IMR-90 (cell line): ENCODE measurements around the gene PCBP3. TPM values are rescaled to one million over a fixed set of nuclear protein-coding genes. Genes with fewer than 3 reads are reported as not detected.

Source experiments
- ATAC-seq: fragments of 200-7000 bp; cut with Tn5 transposase; 2 replicates; pipeline ENCODE4 v1.9.1; 2020; ENCODE audit warnings: low read depth, mild to moderate bottlenecking, moderate library complexity
- BruUV-seq: library from RNA; stranded (reverse); fragments of 400-500 nt; replicated peaks from 2 replicates; lab custom pipeline; 2021; lab: Mats Ljungman, UMichigan
- CTCF ChIA-PET: fragments of 300-600 bp; formaldehyde crosslinking; extraction: SDS; loops from one replicate; lab custom pipeline; 2021; ENCODE audit warnings: antibody characterized with exemption; lab: Yijun Ruan, JAX
- POLR2A ChIA-PET: fragments of 300-600 bp; sonication (Branson Sonifier 250); formaldehyde crosslinking; loops from one replicate; lab custom pipeline; 2022; ENCODE audit warnings: antibody characterized with exemption; ENCODE audit not compliant: unreplicated experiment; lab: Charles Lee
- DNase-seq: peaks from one replicate; pipeline ENCODE4 v3.0.0; 2013
- H2AFZ ChIP-seq: replicated peaks from 2 replicates; pipeline ENCODE3; 2013; ENCODE audit warnings: low read length, mild to moderate bottlenecking; ENCODE audit not compliant: poor library complexity
- H2AK5ac ChIP-seq: 2 replicates; pipeline ENCODE4 v1.6.1; 2013; ENCODE audit warnings: low read depth, low read length, inconsistent platforms
- H2AK9ac ChIP-seq: replicated peaks from 2 replicates; pipeline ENCODE3; 2013; ENCODE audit warnings: mild to moderate bottlenecking, low read depth, low read length, moderate library complexity; ENCODE audit not compliant: poor library complexity
- H2BK120ac ChIP-seq: 2 replicates; pipeline ENCODE4 v1.6.1; 2013; ENCODE audit warnings: low read depth, low read length, inconsistent platforms
- H2BK15ac ChIP-seq: 3 replicates; pipeline ENCODE4 v1.6.1; 2013; ENCODE audit warnings: low read depth, low read length, inconsistent platforms
- H2BK20ac ChIP-seq: 2 replicates; pipeline ENCODE4 v1.6.1; 2013; ENCODE audit warnings: low read depth, mild to moderate bottlenecking, inconsistent platforms, low read length, moderate library complexity
- H2BK5ac ChIP-seq: 2 replicates; pipeline ENCODE4 v1.6.1; 2013; ENCODE audit warnings: mild to moderate bottlenecking, low read depth, low read length, inconsistent platforms; ENCODE audit not compliant: poor library complexity, severe bottlenecking
- H3K14ac ChIP-seq: replicated peaks from 2 replicates; pipeline ENCODE4 v1.6.1; 2013; ENCODE audit warnings: low read depth, low read length, inconsistent platforms
- H3K18ac ChIP-seq: 2 replicates; pipeline ENCODE4 v1.6.1; 2013; ENCODE audit warnings: low read depth, low read length, control low read depth
- H3K23ac ChIP-seq: 2 replicates; pipeline ENCODE4 v1.6.1; 2013; ENCODE audit warnings: low read depth, low read length, inconsistent platforms
- H3K27ac ChIP-seq: 2 replicates; pipeline ENCODE4 v1.5.1; 2013; ENCODE audit warnings: mild to moderate bottlenecking, control low read depth, low read length; ENCODE audit not compliant: insufficient read depth
- H3K27me3 ChIP-seq: 2 replicates; pipeline ENCODE4 v1.6.1; 2013; ENCODE audit warnings: low read length; ENCODE audit not compliant: control insufficient read depth, insufficient read depth
- H3K36me3 ChIP-seq: 2 replicates; pipeline ENCODE4 v1.6.1; 2013; ENCODE audit warnings: low read length, mixed read lengths; ENCODE audit not compliant: control insufficient read depth, insufficient read depth
- H3K4ac ChIP-seq: 2 replicates; pipeline ENCODE4 v1.6.1; 2013; ENCODE audit warnings: low read depth, low read length, inconsistent platforms
- H3K4me1 ChIP-seq: 2 replicates; pipeline ENCODE4 v1.6.1; 2013; ENCODE audit warnings: low read length, mixed read lengths; ENCODE audit not compliant: control insufficient read depth, insufficient read depth
- H3K4me2 ChIP-seq: 2 replicates; pipeline ENCODE4 v1.6.1; 2013; ENCODE audit warnings: low read depth, mild to moderate bottlenecking, control low read depth, low read length, moderate library complexity
- H3K4me3 ChIP-seq: 2 replicates; pipeline ENCODE4 v1.5.1; 2013; ENCODE audit warnings: low read depth, mild to moderate bottlenecking, control low read depth, low read length, moderate library complexity; ENCODE audit not compliant: insufficient read depth
- H3K56ac ChIP-seq: 2 replicates; pipeline ENCODE4 v1.6.1; 2013; ENCODE audit warnings: low read length, inconsistent platforms; ENCODE audit not compliant: insufficient read depth; ENCODE audit errors: extremely low read depth
- H3K79me1 ChIP-seq, 2 experiments: 2 replicates each; pipeline ENCODE4 v1.6.1; 2013; ENCODE audit warnings: low read length in 2 of 2, inconsistent platforms in 1 of 2, low read depth in 1 of 2
- H3K9ac ChIP-seq: 2 replicates; pipeline ENCODE4 v1.6.1; 2013; ENCODE audit warnings: low read depth, low read length, control low read depth
- H3K9me1 ChIP-seq: 2 replicates; pipeline ENCODE4 v1.6.1; 2013; ENCODE audit warnings: low read length, inconsistent platforms; ENCODE audit not compliant: insufficient read depth
- H3K9me3 ChIP-seq: 2 replicates; pipeline ENCODE4 v1.6.1; 2013; ENCODE audit warnings: low read length; ENCODE audit not compliant: control insufficient read depth, insufficient read depth
- H4K20me1 ChIP-seq: 2 replicates; pipeline ENCODE4 v1.6.1; 2013; ENCODE audit warnings: low read length, inconsistent platforms; ENCODE audit not compliant: insufficient read depth
- H4K5ac ChIP-seq: 2 replicates; pipeline ENCODE4 v1.6.1; 2013; ENCODE audit warnings: mild to moderate bottlenecking, low read depth, low read length, control low read depth
- H4K8ac ChIP-seq, 2 experiments: 2 replicates each; pipeline ENCODE4 v1.6.1; 2013; ENCODE audit warnings: low read depth in 2 of 2, low read length in 2 of 2, control low read depth in 1 of 2, inconsistent platforms in 1 of 2
- H4K91ac ChIP-seq: 2 replicates; pipeline ENCODE4 v1.6.1; 2013; ENCODE audit warnings: low read depth, low read length, inconsistent platforms; ENCODE audit not compliant: insufficient read depth
- BHLHE40 ChIP-seq: fragments of 150-350 bp; IDR thresholded peaks from 2 replicates; pipeline ENCODE4 v1.6.1; 2016; ENCODE audit warnings: mild to moderate bottlenecking, low read depth, low read length
- CEBPB ChIP-seq: IDR thresholded peaks from 2 replicates; pipeline ENCODE4 v1.6.1; 2012; ENCODE audit warnings: low read depth, low read length, improper control_type of control experiment
- CHD1 ChIP-seq: IDR thresholded peaks from 2 replicates; pipeline ENCODE4 v1.6.1; 2012; ENCODE audit warnings: low read depth, low read length, improper control_type of control experiment
- CTCF ChIP-seq: conservative IDR thresholded peaks from 2 replicates; pipeline ENCODE4 v1.5.1; 2012; ENCODE audit warnings: mild to moderate bottlenecking, low read depth, low read length, improper control_type of control experiment
- ELK1 ChIP-seq: fragments of 150-350 bp; IDR thresholded peaks from 2 replicates; pipeline ENCODE4 v1.6.1; 2016; ENCODE audit warnings: low read depth, mild to moderate bottlenecking, low read length, moderate library complexity, borderline replicate concordance
- FOS ChIP-seq: fragments of 150-350 bp; IDR thresholded peaks from 2 replicates; pipeline ENCODE4 v1.6.1; 2016; ENCODE audit warnings: low read depth, low read length
- MAFK ChIP-seq: IDR thresholded peaks from 2 replicates; pipeline ENCODE4 v1.6.1; 2012; ENCODE audit warnings: low read depth, low read length, improper control_type of control experiment
- MAZ ChIP-seq: IDR thresholded peaks from 2 replicates; pipeline ENCODE4 v1.6.1; 2012; ENCODE audit warnings: low read depth, mild to moderate bottlenecking, low read length, improper control_type of control experiment, moderate library complexity, borderline replicate concordance
- MXI1 ChIP-seq: IDR thresholded peaks from 2 replicates; pipeline ENCODE4 v1.6.1; 2012; ENCODE audit warnings: low read depth, mild to moderate bottlenecking, low read length, moderate library complexity, borderline replicate concordance
- NFE2L2 ChIP-seq: fragments of 150-350 bp; IDR thresholded peaks from 2 replicates; pipeline ENCODE4 v1.6.1; 2016; ENCODE audit warnings: low read depth, mild to moderate bottlenecking, low read length
- POLR2A ChIP-seq: IDR thresholded peaks from 2 replicates; pipeline ENCODE4 v1.6.1; 2012; ENCODE audit warnings: mild to moderate bottlenecking, low read depth, low read length
- RAD21 ChIP-seq: IDR thresholded peaks from 2 replicates; pipeline ENCODE4 v1.6.1; 2012; ENCODE audit warnings: low read length, improper control_type of control experiment
- RCOR1 ChIP-seq: IDR thresholded peaks from 2 replicates; pipeline ENCODE4 v1.6.1; 2012; ENCODE audit warnings: mild to moderate bottlenecking, low read length, improper control_type of control experiment; ENCODE audit not compliant: insufficient replicate concordance
- RFX5 ChIP-seq: IDR thresholded peaks from 2 replicates; pipeline ENCODE4 v1.8.0; 2012; ENCODE audit warnings: low read depth, mild to moderate bottlenecking, low read length, moderate library complexity
- SMC3 ChIP-seq: fragments of 150-350 bp; IDR thresholded peaks from 2 replicates; pipeline ENCODE4 v1.6.1; 2016; ENCODE audit warnings: low read depth, mild to moderate bottlenecking, antibody characterized with exemption, low read length, moderate library complexity
- WGBS, 2 experiments: methylation state at CpG; one replicate each; pipeline versions ENCODE4 v1.1.5 to v1.1.7; 2013; ENCODE audit warnings: missing lambda C conversion rate in 2 of 2; ENCODE audit not compliant: insufficient read length in 1 of 2; ENCODE audit errors: extremely low coverage in 2 of 2; 5-methylcytosine and 5-hydroxymethylcytosine counted together
- dilution Hi-C: fragments of 300-500 bp; cut with HindIII; formaldehyde crosslinking; loops from one replicate; pipeline ENCODE4 v1.14.3; 2018; ENCODE audit warnings: low sequenced_read_pairs; ENCODE audit not compliant: unreplicated experiment
- in situ Hi-C: fragments of 300-500 bp; cut with MboI; formaldehyde crosslinking; loops from 3 replicates; pipeline ENCODE4 v1.14.3; 2019; ENCODE audit warnings: low sequenced_read_pairs, inconsistent platforms, mixed read lengths
- intact Hi-C: fragments of 100-400 bp; cut with micrococcal nuclease; formaldehyde crosslinking; loops from 2 replicates; pipeline ENCODE4 v1.10.0; 2022
- polyA plus RNA-seq, 3 experiments: library from polyadenylated mRNA; depleted of rRNA; stranded (reverse); fragments of >200 nt; gene quantifications; 2 replicates each; pipeline ENCODE4 v1.2.3, GENCODE V29; 2012; ENCODE audit warnings: low replicate concordance in 1 of 3
- total RNA-seq: library from RNA; depleted of rRNA; stranded (reverse); fragments of >200 nt; gene quantifications from 2 replicates; pipeline ENCODE4 v1.2.3, GENCODE V29; 2012
- TF ChIP-seq, protein P1 (sequence below): fragments of 150-350 bp; IDR thresholded peaks from 2 replicates; pipeline ENCODE4 v1.6.1; 2017; ENCODE audit warnings: mild to moderate bottlenecking, antibody characterized with exemption, low read length, low read depth

The PCBP3 gene
- total and polyA plus RNA-seq, 2 of the 4 experiments (the other 2 are of a cell fraction) = 2.9 to 3.9 TPM

DNA sequence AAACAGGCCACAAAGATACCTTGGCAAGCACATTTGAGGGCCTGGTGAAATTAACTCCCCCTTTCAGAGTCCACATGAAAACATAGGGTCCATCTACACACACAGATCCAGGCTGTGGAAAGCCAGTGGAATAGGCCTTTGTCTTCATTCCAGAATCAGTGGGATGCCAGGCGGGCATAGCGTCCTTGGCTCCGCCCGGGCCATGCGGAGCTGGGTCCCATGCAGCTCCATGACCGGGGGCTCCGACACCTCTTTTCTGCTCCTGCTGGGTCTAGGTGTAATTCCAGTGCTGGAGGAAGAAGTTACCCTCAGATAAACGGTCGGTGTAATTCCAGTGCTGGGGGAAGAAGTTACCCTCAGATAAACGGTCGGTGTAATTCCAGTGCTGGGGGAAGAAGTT is 274.5 kb downstream of the PCBP3 start:
- no CpG with 5 or more reads among the region's 11 CpGs for WGBS, 2 experiments

More for the DNA sequence above, 274.5 kb downstream of the PCBP3 start:
- H3K36me3 ChIP-seq = no peaks in the 10 kb centered on the region
- no peak overlapping the region for H3K18ac ChIP-seq
- no peak overlapping the region for H2AK9ac ChIP-seq
- H2BK20ac ChIP-seq = 0 out of 2 replicates have a peak overlapping the region, but pooled peaks have one; percentile 14
- peaks cover 3% of the 10 kb centered on the region; the same call in 1 of the 2 replicates for H3K27me3 ChIP-seq
- no TSS peak for BruUV-seq
- H3K23ac ChIP-seq = no peak overlapping the region
- no peak for TF ChIP-seq POLR2A
- no peak for TF ChIP-seq MAZ
- no peak for TF ChIP-seq RCOR1
- TF ChIP-seq CHD1 = no peak
- TF ChIP-seq ELK1 = no peak
- no peak for TF ChIP-seq MXI1
- no peak for TF ChIP-seq BHLHE40
- no peak for TF ChIP-seq NFE2L2
- TF ChIP-seq RAD21 = no peak
- TF ChIP-seq SMC3 = no peak
- no peak for TF ChIP-seq CTCF
- TF ChIP-seq FOS = no peak
- TF ChIP-seq CEBPB = no peak
- no peak for TF ChIP-seq MAFK
- no peak for TF ChIP-seq RFX5
- TF ChIP-seq, protein P1, sequence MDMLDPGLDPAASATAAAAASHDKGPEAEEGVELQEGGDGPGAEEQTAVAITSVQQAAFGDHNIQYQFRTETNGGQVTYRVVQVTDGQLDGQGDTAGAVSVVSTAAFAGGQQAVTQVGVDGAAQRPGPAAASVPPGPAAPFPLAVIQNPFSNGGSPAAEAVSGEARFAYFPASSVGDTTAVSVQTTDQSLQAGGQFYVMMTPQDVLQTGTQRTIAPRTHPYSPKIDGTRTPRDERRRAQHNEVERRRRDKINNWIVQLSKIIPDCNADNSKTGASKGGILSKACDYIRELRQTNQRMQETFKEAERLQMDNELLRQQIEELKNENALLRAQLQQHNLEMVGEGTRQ = no peak
- intact Hi-C loops (no loop called here), in situ Hi-C loops (no loop called here), dilution Hi-C loops (no loop called here)
- no peak overlapping the region for H2BK5ac ChIP-seq
- no peak overlapping the region for H4K5ac ChIP-seq
- no peak overlapping the region for H3K4ac ChIP-seq
- no peaks in the 10 kb centered on the region for H4K20me1 ChIP-seq
- H2BK120ac ChIP-seq = no peak overlapping the region
- H3K79me1 ChIP-seq = no peaks in the 10 kb centered on the region; a peak in 1 of 4 replicates
- H3K4me1 ChIP-seq = peaks cover 16% of the 10 kb centered on the region
- no peak overlapping the region for H3K56ac ChIP-seq
- H2BK15ac ChIP-seq = no peak overlapping the region
- ChIA-PET POLR2A (no interaction called here), CTCF (no interaction called here)
- no peak overlapping the region for H3K27ac ChIP-seq
- H3K4me2 ChIP-seq = no peak overlapping the region
- DNase-seq (no peak), ATAC-seq (no peak)
- H4K8ac ChIP-seq = no peak overlapping the region
- no peak overlapping the region for H4K91ac ChIP-seq
- no peak overlapping the region for H3K14ac ChIP-seq
- H3K9me1 ChIP-seq = peaks cover 14% of the 10 kb centered on the region
- H3K9me3 ChIP-seq = no peaks in the 10 kb centered on the region
- no peak overlapping the region for H3K9ac ChIP-seq
- no peak overlapping the region for H3K4me3 ChIP-seq
- no peak overlapping the region for H2AFZ ChIP-seq
- no peak overlapping the region for H2AK5ac ChIP-seq
